ENCODE results near the gene RUNX1. TPM values are rescaled to one million over a fixed set of nuclear protein-coding genes. Genes with fewer than 3 reads are reported as not detected.
A peak's percentile ranks its signal among the peaks of the same experiment; 100 is the strongest.

Gene RUNX1
- total RNA-seq, 1 donor from 2014 or later, result 23.9 TPM

DNA sequence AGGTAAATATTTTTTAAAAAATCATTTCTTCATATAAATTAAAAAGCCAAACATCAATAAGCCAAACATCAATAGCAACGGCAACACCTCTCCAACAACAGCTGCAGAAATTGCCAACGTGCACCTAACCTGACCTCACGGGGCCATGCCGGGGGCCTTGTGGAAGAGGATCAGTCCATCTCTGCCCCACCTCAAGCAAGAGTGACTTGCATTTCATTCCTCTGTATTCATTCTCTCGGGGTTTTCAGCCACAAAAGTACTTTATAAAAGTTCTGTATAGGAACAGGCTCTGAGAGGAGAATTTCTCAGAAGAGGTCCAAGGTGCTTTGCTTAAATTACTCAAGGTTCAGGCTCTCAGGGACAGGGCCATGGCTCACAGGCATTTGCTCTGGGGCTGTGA is 100.9 kb downstream of the RUNX1 start:
- TF ChIP-seq, protein P1, sequence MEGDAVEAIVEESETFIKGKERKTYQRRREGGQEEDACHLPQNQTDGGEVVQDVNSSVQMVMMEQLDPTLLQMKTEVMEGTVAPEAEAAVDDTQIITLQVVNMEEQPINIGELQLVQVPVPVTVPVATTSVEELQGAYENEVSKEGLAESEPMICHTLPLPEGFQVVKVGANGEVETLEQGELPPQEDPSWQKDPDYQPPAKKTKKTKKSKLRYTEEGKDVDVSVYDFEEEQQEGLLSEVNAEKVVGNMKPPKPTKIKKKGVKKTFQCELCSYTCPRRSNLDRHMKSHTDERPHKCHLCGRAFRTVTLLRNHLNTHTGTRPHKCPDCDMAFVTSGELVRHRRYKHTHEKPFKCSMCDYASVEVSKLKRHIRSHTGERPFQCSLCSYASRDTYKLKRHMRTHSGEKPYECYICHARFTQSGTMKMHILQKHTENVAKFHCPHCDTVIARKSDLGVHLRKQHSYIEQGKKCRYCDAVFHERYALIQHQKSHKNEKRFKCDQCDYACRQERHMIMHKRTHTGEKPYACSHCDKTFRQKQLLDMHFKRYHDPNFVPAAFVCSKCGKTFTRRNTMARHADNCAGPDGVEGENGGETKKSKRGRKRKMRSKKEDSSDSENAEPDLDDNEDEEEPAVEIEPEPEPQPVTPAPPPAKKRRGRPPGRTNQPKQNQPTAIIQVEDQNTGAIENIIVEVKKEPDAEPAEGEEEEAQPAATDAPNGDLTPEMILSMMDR (IDR thresholded peaks at IDR 0.05), result no peak
- peaks cover 14% of the 10 kb centered on the region for H3K4me1 Mint-ChIP-seq (ENCODE audit: unreplicated experiment)
- DNase-seq (ENCODE audit: extremely low spot score, unreplicated experiment), result no peak
- H3K36me3 Mint-ChIP-seq (ENCODE audit: unreplicated experiment), result no peaks in the 10 kb centered on the region
- H3K27ac Mint-ChIP-seq (ENCODE audit: unreplicated experiment), result no peak overlapping the region
- H3K27me3 Mint-ChIP-seq (ENCODE audit: unreplicated experiment), result no peaks in the 10 kb centered on the region
- H3K4me3 Mint-ChIP-seq (ENCODE audit: unreplicated experiment), result no peak overlapping the region
- H3K9me3 Mint-ChIP-seq (ENCODE audit: unreplicated experiment), result no peaks in the 10 kb centered on the region

DNA sequence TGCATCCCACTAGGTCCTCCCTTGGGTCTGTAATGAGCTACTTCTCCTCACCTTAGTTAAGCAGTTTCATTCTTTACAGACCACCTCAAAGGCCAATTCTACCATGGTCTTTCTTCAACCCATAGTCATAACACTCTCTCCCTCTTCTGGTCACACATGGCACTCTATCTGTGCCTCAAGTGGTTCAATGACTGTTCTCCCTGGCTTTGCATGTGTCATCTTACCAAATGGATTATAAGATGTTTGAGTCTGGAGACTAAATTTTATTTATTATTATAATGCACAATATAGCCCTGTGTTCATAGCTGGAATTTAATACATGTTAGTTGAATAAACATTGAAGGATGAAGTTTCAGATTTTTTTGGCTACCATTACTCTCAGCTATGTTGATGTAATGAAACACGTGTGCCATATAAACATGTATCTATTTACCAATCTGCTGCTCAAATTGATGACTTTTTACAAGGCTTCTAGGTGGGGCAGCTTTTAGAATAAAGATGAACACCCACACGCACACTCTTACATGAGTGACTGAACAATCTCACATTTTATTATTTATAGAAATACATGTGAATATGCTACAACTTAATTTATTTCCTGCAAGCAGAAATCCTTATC is 102.1 kb downstream of the RUNX1 start:
- Mint-ChIP-seq H3K4me3 (ENCODE audit: unreplicated experiment) (no peak overlapping the region), H3K4me1 (ENCODE audit: unreplicated experiment) (peaks cover 14% of the 10 kb centered on the region), H3K36me3 (ENCODE audit: unreplicated experiment) (no peaks in the 10 kb centered on the region), H3K9me3 (ENCODE audit: unreplicated experiment) (no peaks in the 10 kb centered on the region), H3K27ac (ENCODE audit: unreplicated experiment) (no peak overlapping the region), H3K27me3 (ENCODE audit: unreplicated experiment) (no peaks in the 10 kb centered on the region)
- DNase-seq (ENCODE audit: extremely low spot score, unreplicated experiment), result no peak
- TF ChIP-seq, protein P1 (IDR thresholded peaks at IDR 0.05), result peak; percentile 26

DNA sequence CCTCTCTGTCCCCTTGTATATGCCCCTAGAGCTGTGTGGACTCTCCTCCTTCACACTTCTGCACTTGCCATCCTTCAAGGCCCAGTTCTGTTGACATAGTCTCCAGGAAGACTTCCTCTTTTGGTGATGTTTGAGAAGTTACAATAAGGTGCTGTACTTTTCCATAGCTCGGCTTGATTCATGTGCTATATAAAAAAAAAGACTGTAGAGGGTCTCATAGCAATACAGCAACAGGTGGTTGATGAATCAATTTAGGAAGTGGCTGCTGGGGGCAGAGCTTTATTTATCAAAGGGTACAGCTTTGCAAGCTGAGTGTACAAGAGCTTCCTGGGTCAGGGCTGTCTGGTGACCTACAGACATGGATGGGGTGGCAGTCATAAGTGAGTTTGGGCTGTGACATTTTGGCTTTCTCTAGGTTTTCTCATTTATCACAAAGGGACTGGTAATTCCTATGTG is 102.7 kb downstream of the RUNX1 start:
- no peaks in the 10 kb centered on the region for H3K27me3 Mint-ChIP-seq (ENCODE audit: unreplicated experiment)
- DNase-seq (ENCODE audit: extremely low spot score, unreplicated experiment), result no peak
- TF ChIP-seq, protein P1 (IDR thresholded peaks at IDR 0.05), result no peak

DNA sequence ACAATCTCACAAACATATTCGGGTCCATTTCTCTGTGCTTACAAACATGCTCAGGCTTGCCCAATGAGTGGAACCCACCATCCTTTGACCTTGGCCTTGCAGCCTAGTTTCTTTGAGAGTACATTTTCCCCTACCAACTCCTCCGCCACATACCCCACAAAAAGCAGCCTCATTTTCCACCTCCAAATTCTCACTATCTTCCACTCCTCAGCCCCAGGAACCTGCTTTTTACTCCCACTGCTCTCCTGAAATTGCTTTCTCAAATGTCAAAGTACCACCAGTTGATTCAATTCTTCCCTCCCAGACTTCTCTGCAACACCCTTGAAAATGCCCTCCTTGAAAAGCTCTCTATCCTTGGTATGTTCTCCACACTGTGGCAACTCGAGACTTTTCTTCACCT is 103.8 kb downstream of the RUNX1 start:
- no peak for DNase-seq (ENCODE audit: extremely low spot score, unreplicated experiment)
- no peak overlapping the region for H3K27ac Mint-ChIP-seq (ENCODE audit: unreplicated experiment)

More for the DNA sequence above, 102.7 kb downstream of the RUNX1 start:
- no peaks in the 10 kb centered on the region for H3K9me3 Mint-ChIP-seq (ENCODE audit: unreplicated experiment)
- no peaks in the 10 kb centered on the region for H3K36me3 Mint-ChIP-seq (ENCODE audit: unreplicated experiment)
- peaks cover 14% of the 10 kb centered on the region for H3K4me1 Mint-ChIP-seq (ENCODE audit: unreplicated experiment)
- H3K27ac Mint-ChIP-seq (ENCODE audit: unreplicated experiment), result no peak overlapping the region
- H3K4me3 Mint-ChIP-seq (ENCODE audit: unreplicated experiment), result no peak overlapping the region

DNA sequence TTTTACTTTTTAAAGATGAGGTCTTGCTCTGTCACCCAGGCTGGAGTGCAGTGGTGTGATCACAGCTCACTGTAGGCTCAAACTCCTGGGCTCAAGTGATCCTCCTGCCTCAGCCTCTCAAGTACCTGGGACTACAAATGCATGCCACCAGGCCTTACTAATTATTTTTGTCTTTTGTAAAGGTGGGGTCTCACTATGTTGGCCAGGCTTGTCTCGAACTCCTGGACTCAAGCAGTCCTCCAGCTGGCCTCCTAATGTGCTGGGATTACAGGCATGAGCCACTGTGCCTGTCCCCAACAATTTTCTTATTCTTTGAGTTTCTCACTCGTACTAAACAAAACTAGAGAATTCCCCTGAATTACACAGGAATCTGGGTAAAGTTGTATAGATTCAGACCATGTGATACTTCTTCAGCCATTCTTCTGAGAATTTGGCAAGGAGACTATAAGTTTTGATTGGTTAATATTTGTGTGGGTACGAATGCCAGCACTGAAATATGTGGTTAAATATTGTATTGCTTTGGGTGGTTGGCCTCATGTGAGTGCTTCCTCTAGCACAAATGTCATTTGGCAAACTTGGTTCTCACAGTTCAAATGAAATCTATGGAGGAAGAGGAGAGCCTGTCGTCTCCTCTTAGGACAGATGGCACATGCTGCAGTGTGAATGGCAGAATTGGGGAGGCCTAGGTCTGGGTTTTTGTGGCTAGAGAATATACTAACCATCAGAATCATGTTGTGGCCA is 104.9 kb downstream of the RUNX1 start:
- H3K4me3 Mint-ChIP-seq (ENCODE audit: unreplicated experiment), result no peak overlapping the region

More for the DNA sequence above, 103.8 kb downstream of the RUNX1 start:
- Mint-ChIP-seq H3K4me1 (ENCODE audit: unreplicated experiment) (peaks cover 14% of the 10 kb centered on the region), H3K36me3 (ENCODE audit: unreplicated experiment) (no peaks in the 10 kb centered on the region), H3K9me3 (ENCODE audit: unreplicated experiment) (no peaks in the 10 kb centered on the region), H3K27me3 (ENCODE audit: unreplicated experiment) (no peaks in the 10 kb centered on the region), H3K4me3 (ENCODE audit: unreplicated experiment) (no peak overlapping the region)
- TF ChIP-seq, protein P1 (IDR thresholded peaks at IDR 0.05), result no peak

More for the DNA sequence above, 104.9 kb downstream of the RUNX1 start:
- Mint-ChIP-seq H3K36me3 (ENCODE audit: unreplicated experiment) (no peaks in the 10 kb centered on the region), H3K9me3 (ENCODE audit: unreplicated experiment) (no peaks in the 10 kb centered on the region), H3K27ac (ENCODE audit: unreplicated experiment) (no peak overlapping the region), H3K4me1 (ENCODE audit: unreplicated experiment) (peaks cover 16% of the 10 kb centered on the region), H3K27me3 (ENCODE audit: unreplicated experiment) (no peaks in the 10 kb centered on the region)
- DNase-seq (ENCODE audit: extremely low spot score, unreplicated experiment), result no peak
- TF ChIP-seq, protein P1 (IDR thresholded peaks at IDR 0.05), result no peak

Data from osteocyte (in vitro differentiated cells).